ENCODE results near the gene TNNT1.
"Not testable (repeated sequence)": the region's sequence is repeated elsewhere in the genome, so short reads cannot be mapped to it uniquely, and the experiment has no call there.

Gene TNNT1

DNA sequence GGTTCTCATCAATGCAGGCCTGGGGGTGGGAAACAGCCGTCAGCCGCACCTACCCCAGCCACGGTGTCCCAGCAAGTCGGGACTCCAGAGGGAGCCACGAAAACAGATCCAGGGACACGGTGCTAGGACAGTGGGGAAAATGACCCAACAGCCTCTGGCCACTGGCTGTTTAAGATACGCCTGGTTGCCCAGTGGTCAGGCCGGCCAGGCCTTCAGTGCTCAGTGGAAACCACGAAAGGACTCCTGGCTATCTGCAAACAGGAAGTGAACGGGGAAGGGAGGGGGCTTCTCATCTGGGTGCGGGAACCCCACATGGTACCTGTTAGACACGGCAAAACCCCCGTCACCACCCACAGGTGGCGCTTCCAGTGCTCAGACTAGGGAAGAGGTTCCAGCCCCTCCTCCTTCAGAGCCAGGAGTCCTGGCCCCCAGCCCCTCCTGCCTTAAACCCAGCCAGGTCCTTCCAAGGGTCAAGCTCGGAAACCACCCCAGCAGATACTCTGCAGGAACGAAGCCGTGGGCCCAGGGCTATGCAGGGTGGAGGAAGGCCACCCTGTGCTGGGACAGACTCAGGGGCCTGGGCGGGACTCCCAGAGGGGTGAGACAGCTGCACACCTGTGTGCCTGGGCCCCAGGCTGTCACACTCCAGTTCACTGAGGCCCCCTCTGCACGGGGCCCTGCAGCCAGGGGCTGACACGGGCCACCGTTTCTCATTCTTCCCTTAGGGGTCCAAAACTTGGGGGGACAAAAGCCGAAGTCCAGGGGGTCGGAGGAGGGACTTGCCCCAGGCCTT lies 36.0 kb downstream of the TNNT1 start:
- DNase-seq, result no peak

GRCh38 chr19:55112246-55112776 lies 36.7 kb downstream of the TNNT1 start:
- no peak for DNase-seq

DNA sequence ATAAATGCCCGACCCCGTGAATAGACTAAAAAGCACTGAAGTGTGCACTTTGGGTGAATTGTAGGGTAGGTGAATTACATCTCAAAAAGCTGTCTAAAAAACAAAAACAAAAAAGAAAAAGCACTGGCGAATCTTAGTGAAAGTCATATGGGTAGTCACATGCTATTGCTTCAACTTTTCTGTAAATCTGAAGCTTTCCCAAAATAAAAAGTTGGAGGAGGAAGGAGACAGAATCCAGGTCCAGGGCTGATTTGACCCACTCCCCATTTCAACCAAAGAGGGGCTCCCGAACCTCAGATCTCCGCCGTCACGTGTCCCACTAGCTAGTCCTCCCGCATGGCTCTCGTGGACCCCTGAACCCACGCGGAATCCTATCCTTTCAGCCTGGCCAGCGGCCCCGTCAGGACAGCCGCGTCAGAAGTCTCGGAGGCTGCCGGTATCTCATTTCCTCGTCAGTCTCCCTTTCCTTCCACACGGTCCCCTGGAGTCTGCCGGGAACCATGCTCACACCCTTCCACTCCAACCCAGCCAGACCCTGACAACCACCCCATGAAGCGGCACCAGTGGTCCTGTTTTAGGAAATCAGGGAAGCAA lies 37.7 kb downstream of the TNNT1 start:
- DNase-seq, result no peak

DNA sequence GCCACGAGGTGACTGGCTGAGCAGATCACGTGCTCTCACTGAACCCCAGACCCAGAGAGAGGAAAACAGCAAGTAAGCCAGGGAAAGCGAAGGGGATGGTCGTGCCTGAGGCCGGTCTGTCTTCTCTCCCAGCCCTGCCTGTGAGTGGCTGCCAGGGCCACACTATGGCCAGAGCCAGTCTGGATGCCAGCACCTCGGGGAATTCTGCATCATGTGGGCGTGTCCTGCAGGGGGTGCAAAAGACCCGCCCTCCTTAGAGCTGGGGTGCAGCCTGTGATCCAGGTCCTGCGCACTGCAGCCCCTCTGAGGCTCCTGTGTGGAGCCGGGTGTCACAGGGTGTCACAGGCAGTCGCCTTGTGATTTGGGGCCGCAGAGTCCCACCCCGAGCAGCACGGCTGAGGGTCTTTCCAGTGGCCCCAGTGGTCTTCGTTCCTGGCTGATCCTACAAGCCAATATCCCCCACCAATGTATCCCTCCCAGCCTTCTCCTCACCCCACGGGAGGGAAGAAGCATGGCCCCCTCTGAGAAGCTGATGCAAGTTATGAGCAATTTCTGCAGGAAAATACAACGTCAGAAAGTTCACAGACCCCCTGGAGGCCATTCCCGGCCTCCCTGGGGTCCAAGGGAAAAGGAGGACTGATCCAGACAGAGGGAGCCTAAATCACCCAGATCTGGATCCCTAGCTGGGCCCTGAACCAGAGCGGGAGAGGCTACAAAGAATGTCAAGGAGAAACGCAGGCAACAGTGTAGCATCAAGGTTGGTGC lies 39.3 kb downstream of the TNNT1 start:
- no peak for DNase-seq

- not testable (repeated sequence) for DNase-seq
Measured at GRCh38 chr19:55107252-55107651, 41.8 kb downstream of the TNNT1 start.

DNA sequence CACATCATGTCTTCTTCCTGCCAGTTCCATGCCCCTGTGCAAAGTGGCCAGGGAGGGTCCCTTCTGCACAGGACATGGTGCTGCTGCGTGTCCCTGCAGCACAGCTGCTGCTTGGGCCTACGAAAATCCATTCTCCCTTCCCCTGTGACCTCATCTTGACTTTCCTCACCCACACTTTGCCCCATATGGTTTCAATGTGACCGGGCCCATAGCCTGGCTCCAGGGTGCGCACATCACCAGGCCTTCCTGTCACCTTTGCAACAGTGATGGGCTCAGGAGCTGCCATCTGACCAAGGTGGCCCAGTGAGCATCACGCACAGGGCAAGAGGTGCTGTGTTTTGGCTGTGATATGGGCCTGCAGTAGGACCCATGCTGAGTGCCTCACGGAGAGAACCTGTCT lies 42.4 kb downstream of the TNNT1 start:
- no peak for DNase-seq

- no peak for DNase-seq
Measured at GRCh38 chr19:55105237-55105636, 43.8 kb downstream of the TNNT1 start.

DNA sequence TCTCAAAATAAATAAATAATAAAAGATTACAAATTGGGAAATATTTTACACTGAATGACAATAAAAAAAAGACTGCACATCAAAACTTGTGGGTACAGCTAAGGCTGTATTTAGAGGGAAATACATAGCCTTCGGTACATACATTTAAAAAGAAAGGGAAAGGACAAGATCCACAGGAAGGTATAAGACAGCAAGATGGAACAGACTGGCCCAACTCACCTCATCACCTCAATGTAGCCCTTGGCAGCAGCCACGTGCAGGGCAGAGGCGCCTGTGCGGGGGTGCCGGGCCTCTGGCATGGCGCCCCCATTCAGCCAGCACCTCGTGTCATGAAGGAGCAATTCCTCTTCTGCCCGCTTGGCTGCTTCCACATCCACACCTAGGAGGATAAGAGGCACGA lies 45.8 kb downstream of the TNNT1 start:
- no peak for DNase-seq

- peak in 18 of 58 donors; percentile 5 to 45 (median 22) for DNase-seq
Measured at GRCh38 chr19:55101261-55101660, 47.7 kb downstream of the TNNT1 start.

DNA sequence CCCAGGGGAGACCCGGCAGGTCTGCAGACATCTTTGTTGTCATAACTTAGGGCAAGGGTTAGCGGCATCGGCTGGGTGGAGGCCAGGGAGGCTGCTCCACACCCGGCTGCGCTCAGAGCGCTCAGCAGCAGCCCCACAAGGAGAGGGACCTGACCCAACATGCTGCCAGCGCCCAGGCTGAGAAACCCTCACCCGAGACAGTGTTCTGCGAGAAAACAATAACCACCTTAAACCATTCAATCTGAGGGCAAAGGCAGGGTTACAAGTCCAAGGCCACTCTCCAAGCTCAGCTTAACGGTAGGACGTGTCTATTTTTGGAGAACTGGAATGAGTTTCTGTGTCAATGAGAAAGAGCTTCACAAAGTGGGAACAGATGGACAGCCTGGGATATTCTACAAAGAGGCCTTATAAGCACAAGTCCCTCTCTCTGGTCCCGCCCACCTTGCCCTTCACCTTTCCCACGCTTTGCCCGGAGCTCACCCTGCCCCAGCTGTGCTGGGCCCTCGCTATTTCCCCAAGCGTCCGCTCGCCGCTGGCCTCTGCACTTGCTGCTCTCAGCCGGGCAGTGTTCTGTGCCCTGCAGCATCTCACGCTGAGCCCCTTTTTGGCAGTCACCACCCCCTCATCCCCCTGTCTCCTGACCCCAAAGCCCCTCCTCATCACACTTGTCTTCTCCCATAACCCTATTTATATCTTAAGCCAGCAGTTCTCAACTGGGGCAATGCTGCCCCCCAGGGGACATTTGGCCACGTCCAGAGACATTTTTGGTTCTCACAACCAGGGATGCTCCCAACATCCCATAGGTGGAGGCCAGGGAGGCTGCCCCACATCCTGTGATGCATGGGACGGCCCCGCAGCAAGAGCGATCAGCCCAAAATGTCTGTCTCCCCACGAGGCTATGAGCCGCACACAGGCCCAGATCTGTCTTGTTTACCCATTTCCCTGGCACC lies 49.2 kb downstream of the TNNT1 start:
- DNase-seq, result peak in 1 of 58 donors; percentile 7

GRCh38 chr19:55098716-55099556 lies 50.1 kb downstream of the TNNT1 start:
- no peak for DNase-seq

DNA sequence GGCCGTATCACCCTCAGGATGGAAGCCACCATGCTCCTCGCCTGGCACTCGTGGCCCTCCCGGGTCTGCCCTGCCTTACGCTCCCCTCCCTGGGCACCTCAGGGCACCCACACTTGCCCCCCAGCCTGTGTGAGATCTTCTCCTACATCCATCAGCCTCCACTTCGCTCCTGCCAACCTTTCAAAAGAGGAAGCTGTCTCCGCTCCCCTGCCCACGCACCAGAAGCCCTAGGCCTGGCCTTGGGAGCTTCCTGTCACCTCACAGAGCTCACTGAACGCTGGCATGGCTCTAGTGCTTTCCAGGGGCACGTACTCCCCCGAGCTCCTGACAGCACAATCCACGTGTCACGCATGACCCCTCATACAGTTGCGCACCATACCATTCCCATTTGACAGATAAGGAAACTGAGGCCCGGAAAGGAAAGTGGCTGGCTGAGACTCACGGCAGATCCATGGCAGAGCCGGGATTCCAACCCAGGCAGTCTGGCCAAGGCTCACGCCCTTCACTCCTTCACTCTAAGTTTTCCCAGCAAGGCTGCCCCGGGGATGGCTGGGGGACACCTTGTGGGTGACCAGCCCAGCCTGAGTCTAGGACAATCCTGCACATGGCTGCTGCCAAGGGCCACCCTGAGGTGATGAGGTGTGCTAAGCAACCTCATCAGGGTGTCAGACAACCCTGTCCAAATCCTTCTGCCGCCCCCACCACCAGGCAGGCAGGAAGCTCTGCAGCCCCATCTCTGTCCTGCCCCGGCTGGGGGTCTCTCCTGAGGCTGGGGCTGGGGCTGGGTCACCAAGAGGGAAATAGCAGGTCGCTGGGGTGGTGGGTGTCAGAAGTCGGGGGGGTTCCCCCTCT lies 50.9 kb downstream of the TNNT1 start:
- no peak for DNase-seq

DNA sequence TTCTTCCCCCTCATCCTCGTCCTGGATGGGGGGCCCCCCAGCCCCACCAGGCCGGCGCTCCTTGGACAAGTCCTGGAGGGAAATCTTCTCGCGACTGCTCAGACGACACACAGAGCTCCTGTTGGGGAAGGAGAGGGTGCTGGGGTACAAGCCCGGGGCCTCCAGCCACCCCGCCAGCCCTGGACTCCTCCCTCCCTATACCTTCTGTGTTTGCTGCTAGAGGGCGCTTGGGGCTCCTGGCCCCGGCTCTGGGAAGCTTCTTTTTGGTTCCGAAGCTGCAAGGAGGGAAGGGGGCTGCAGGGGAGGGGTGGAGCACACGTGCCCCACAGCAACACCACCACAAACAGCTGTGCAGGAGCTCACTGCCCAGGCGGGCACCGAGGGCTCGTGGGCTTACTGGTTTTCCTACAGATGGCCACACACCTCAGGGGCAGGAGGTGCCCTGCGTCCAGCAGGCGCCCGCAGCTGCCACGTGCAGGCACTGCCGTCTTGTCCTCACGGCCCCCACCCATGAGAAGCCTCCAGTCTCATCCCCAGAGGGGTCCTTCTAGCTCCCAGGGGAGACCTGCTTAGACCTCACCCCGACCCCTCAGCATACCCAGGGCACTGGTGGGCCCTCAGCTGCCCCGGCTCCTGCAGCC lies 52.8 kb downstream of the TNNT1 start:
- DNase-seq, result no peak

- DNase-seq, result no peak
Measured at GRCh38 chr19:55095260-55096060, 53.5 kb downstream of the TNNT1 start.

DNA sequence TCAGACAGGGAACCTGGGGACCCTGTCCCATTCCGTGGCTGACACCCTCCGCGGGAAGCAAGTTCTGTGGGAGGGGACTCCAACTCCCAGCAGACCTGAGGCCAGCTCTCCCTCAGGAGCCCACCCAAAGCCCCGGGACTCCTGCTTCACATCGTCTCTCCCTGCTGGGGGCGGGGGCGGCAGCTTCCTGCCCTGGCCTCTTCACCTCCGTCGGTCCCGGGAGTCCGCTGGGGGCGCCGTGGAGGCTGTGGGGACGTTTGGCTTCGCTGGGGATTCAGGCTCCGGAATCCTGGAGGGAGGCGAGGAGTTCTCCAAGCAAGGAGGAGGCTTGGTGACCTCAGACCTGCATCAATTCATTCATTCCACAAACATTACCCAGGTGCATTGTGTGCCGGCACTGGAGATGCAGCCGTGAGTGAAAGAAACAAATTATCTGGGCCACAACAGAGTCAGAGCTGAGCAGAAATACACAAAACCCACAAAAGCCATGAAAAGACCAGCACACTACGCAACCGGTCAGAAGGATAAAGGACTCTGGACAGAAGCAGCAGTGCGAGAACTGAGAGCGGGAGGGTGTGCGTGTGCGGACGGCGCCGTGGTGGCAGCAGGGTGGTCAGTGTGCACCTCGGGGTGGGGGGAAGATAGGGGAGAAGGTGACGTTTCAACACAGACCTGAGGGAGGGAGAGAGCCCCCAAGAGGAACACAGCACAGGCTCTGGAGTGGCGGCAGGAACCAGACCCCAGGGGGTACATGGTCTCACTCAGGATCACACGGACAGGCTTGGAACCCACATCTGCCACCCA lies 54.3 kb downstream of the TNNT1 start:
- no peak for DNase-seq
